Spinal cord (tissue), 10 donors: Measurements from ENCODE around the gene SV2A. TPM values are rescaled to one million over a fixed set of nuclear protein-coding genes. Genes with fewer than 3 reads are reported as not detected.
A peak's percentile ranks its signal among the peaks of the same experiment; 100 is the strongest.
"Not testable (repeated sequence)": the region's sequence is repeated elsewhere in the genome, so short reads cannot be mapped to it uniquely, and the experiment has no call there.

Experiments
- DNase-seq, 6 donors: peaks; one replicate each; pipeline versions ENCODE4 v3.0.0 to v3.0.0-alpha.2; 2013 to 2015; ENCODE audit warnings: low spot score in 6 of 6, low read depth in 4 of 6
- H3K27ac ChIP-seq: one replicate; pipeline ENCODE4 v1.5.1; 2013; ENCODE audit warnings: low read depth, low read length, control low read depth
- H3K27me3 ChIP-seq: one replicate; pipeline ENCODE4 v1.6.1; 2013; ENCODE audit warnings: low read length; ENCODE audit not compliant: control insufficient read depth, insufficient read depth
- H3K36me3 ChIP-seq: one replicate; pipeline ENCODE4 v1.6.1; 2013; ENCODE audit warnings: low read length; ENCODE audit not compliant: control insufficient read depth, insufficient read depth
- H3K4me1 ChIP-seq: one replicate; pipeline ENCODE4 v1.6.1; 2013; ENCODE audit warnings: low read length; ENCODE audit not compliant: control insufficient read depth, insufficient read depth
- H3K4me3 ChIP-seq: one replicate; pipeline ENCODE4 v1.5.1; 2013; ENCODE audit warnings: low read depth, low read length, control low read depth
- H3K9me3 ChIP-seq: one replicate; pipeline ENCODE4 v1.6.1; 2013; ENCODE audit warnings: low read length; ENCODE audit not compliant: control insufficient read depth, insufficient read depth
- WGBS: methylation state at CpG from one replicate; pipeline ENCODE4 v1.1.5; 2013; ENCODE audit warnings: missing lambda C conversion rate; ENCODE audit not compliant: insufficient coverage; 5-methylcytosine and 5-hydroxymethylcytosine counted together
- polyA plus RNA-seq, 2 donors: library from polyadenylated mRNA; unstranded; fragments of 120-200 nt; gene quantifications; one replicate each; pipeline ENCODE4 v1.2.1, GENCODE V29; 2013; ENCODE audit not compliant: insufficient read length in 2 of 2
- total RNA-seq, 2 donors: library from RNA; depleted of rRNA in 1 of 2; stranded (reverse); fragments of 120-200 nt in 1 of 2; fragments of >200 nt in 1 of 2; gene quantifications; one replicate each; pipeline versions ENCODE4 v1.2.3 to v1.2.4, GENCODE V29; 2013 to 2014
- donor health status: healthy.

Gene SV2A
- total and polyA plus RNA-seq, 4 donors = 31.3 to 172 (median 123) TPM

GRCh38 chr1:149883598-149884247, 33.9 kb downstream of the SV2A start:
- Histone ChIP-seq H3K36me3 (no peaks in the 10 kb centered on the region), H3K27ac (peak overlapping the region; percentile 100), H3K4me1 (peaks cover 8% of the 10 kb centered on the region), H3K9me3 (no peaks in the 10 kb centered on the region), H3K4me3 (peak overlapping the region; percentile 95), H3K27me3 (no peaks in the 10 kb centered on the region)
- WGBS = no CpG with 5 or more reads among the region's 3 CpGs
- DNase-seq = no peak

GRCh38 chr1:149881876-149882275, 35.8 kb downstream of the SV2A start:
- no peak overlapping the region for H3K4me3 ChIP-seq
- no peaks in the 10 kb centered on the region for H3K9me3 ChIP-seq
- peaks cover 3% of the 10 kb centered on the region for H3K4me1 ChIP-seq
- H3K27ac ChIP-seq = no peak overlapping the region
- DNase-seq = no peak
- WGBS = no CpG with 5 or more reads among the region's 1 CpG
- no peaks in the 10 kb centered on the region for H3K36me3 ChIP-seq
- no peaks in the 10 kb centered on the region for H3K27me3 ChIP-seq

GRCh38 chr1:149879556-149879955, 38.1 kb downstream of the SV2A start:
- H3K4me1 ChIP-seq = peaks cover 3% of the 10 kb centered on the region
- H3K27me3 ChIP-seq = no peaks in the 10 kb centered on the region
- H3K36me3 ChIP-seq = no peaks in the 10 kb centered on the region
- no peak overlapping the region for H3K4me3 ChIP-seq
- no peak overlapping the region for H3K27ac ChIP-seq
- no peaks in the 10 kb centered on the region for H3K9me3 ChIP-seq
- WGBS = 100% methylated on average over 1 of the region's 1 CpG
- no peak for DNase-seq

- 95% methylated on average over 7 of the region's 7 CpGs for WGBS
- Histone ChIP-seq H3K36me3 (no peaks in the 10 kb centered on the region), H3K9me3 (no peaks in the 10 kb centered on the region), H3K4me1 (no peaks in the 10 kb centered on the region), H3K4me3 (no peak overlapping the region), H3K27ac (no peak overlapping the region), H3K27me3 (no peaks in the 10 kb centered on the region)
- DNase-seq = no peak
Measured at GRCh38 chr1:149877211-149877946, 40.3 kb downstream of the SV2A start.

GRCh38 chr1:149873060-149873459, 44.6 kb downstream of the SV2A start:
- DNase-seq, H3K27me3 ChIP-seq, H3K36me3 ChIP-seq, H3K4me1 ChIP-seq, H3K27ac ChIP-seq, H3K4me3 ChIP-seq, H3K9me3 ChIP-seq: not testable (repeated sequence)
- no CpG with 5 or more reads among the region's 4 CpGs for WGBS

GRCh38 chr1:149866887-149867286, 50.8 kb downstream of the SV2A start:
- not testable (repeated sequence) for DNase-seq, H3K9me3 ChIP-seq, H3K36me3 ChIP-seq, H3K27me3 ChIP-seq, H3K4me3 ChIP-seq, H3K27ac ChIP-seq, H3K4me1 ChIP-seq
- no CpG with 5 or more reads among the region's 2 CpGs for WGBS

- H3K27ac ChIP-seq, H3K9me3 ChIP-seq, H3K36me3 ChIP-seq, H3K27me3 ChIP-seq, H3K4me3 ChIP-seq, DNase-seq, H3K4me1 ChIP-seq: not testable (repeated sequence)
- no CpG with 5 or more reads among the region's 32 CpGs for WGBS
Measured at GRCh38 chr1:149861497-149862054, 56.1 kb downstream of the SV2A start.

- H3K9me3 ChIP-seq, H3K27ac ChIP-seq, H3K4me1 ChIP-seq, H3K36me3 ChIP-seq, H3K4me3 ChIP-seq, DNase-seq, H3K27me3 ChIP-seq: not testable (repeated sequence)
- WGBS = no CpG with 5 or more reads among the region's 55 CpGs
Measured at GRCh38 chr1:149860684-149861496, 56.8 kb downstream of the SV2A start.

GRCh38 chr1:149860271-149860670, 57.4 kb downstream of the SV2A start:
- not testable (repeated sequence) for H3K36me3 ChIP-seq, H3K9me3 ChIP-seq, H3K27me3 ChIP-seq, H3K4me1 ChIP-seq, H3K4me3 ChIP-seq, DNase-seq, H3K27ac ChIP-seq
- WGBS = no CpG with 5 or more reads among the region's 15 CpGs
